Gastroesophageal sphincter (tissue), 3 donors: Measurements from ENCODE around the gene B3GAT1.

Source experiments
- CTCF ChIP-seq, 4 experiments: fragments of 200-600 bp in 2 of 4; fragments of 450-650 bp in 2 of 4; sonication (generic) in 1 of 4; IDR thresholded peaks; one replicate each; pipeline ENCODE4 v1.5.1; 2017 to 2019; ENCODE audit warnings: antibody characterized with exemption in 4 of 4, mild to moderate bottlenecking in 2 of 4, moderate library complexity in 2 of 4
- EP300 ChIP-seq: sonication (generic); formaldehyde crosslinking; IDR thresholded peaks from one replicate; pipeline ENCODE4 v1.6.1; 2017; ENCODE audit warnings: antibody characterized with exemption, mild to moderate bottlenecking
- POLR2A ChIP-seq, 2 donors: fragments of 450-650 bp; IDR thresholded peaks; one replicate each; pipeline ENCODE4 v1.6.1; 2017; ENCODE audit warnings: antibody characterized with exemption in 2 of 2, mild to moderate bottlenecking in 2 of 2, moderate library complexity in 1 of 2
- POLR2AphosphoS5 ChIP-seq: sonication (generic); formaldehyde crosslinking; IDR thresholded peaks from one replicate; pipeline ENCODE4 v1.6.1; 2017; ENCODE audit warnings: antibody characterized with exemption

DNA sequence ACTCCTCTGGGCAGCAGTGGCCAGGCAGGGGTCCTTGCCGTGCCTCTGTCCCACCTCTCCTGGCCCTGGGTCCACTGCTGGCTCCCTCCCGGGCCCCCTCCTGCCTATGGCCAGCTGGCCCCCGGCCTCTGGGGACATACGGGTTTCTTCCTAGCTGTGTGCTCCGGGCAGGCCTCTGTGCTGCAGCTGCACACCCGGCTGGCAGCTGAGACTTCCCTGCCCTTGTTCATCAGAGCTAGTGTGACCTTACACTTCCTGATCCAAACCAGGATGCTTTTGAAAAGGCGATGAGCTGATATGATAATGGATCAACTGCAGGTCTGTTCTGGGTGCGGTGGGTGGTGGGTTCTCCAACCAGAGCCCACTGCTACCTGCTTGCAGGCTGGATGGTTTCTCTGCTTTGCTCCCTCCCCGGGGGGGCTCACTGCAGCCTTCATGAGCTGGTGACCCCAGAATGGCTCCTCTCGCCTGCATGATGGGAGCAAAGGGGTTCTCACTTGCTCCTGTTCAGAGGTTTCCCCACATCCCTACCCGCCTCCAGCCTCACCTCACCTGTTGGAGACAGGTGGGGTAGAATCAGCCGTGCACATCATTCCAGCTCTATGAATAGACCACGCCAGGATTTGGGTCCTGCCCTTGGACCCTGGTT is 13.3 kb downstream of the B3GAT1 start:
- TF ChIP-seq CTCF (IDR thresholded peaks at IDR 0.05): no peak
- TF ChIP-seq POLR2AphosphoS5: no peak
- TF ChIP-seq POLR2A (IDR thresholded peaks at IDR 0.05): no peak
- no peak for TF ChIP-seq EP300
